A673 (cell line): ENCODE results near the gene ITGAV. TPM values are rescaled to one million over a fixed set of nuclear protein-coding genes. Genes with fewer than 3 reads are reported as not detected.

Experiments used
- BruUV-seq: library from RNA; stranded (reverse); fragments of 400-500 nt; replicated peaks from 2 replicates; lab custom pipeline; 2021; lab: Mats Ljungman, UMichigan
- CTCF ChIA-PET: fragments of 300-600 bp; sonication (Branson Sonifier 250); formaldehyde crosslinking; loops from one replicate; lab custom pipeline; 2022; ENCODE audit warnings: antibody characterized with exemption; lab: Charles Lee
- POLR2A ChIA-PET: fragments of 300-600 bp; sonication (Branson Sonifier 250); formaldehyde crosslinking; loops from one replicate; lab custom pipeline; 2022; ENCODE audit warnings: antibody characterized with exemption; ENCODE audit not compliant: low non-redundant PET; lab: Charles Lee
- DNase-seq: peaks from one replicate; pipeline ENCODE4 v3.0.0-alpha.2; 2015; ENCODE audit warnings: low spot score
- H3K27ac ChIP-seq: fragments of 200-600 bp; sonication (generic); 2 replicates; pipeline ENCODE4 v1.5.1; 2016; ENCODE audit warnings: mixed run types, low read depth, mild to moderate bottlenecking, mixed read lengths, antibody characterized with exemption, low read length; ENCODE audit not compliant: poor library complexity, severe bottlenecking
- H3K27me3 ChIP-seq: fragments of 200-600 bp; sonication (generic); replicated peaks from 2 replicates; pipeline ENCODE4 v1.6.1; 2017; ENCODE audit warnings: mixed run types, low read depth, mild to moderate bottlenecking, mixed read lengths, antibody characterized with exemption, low read length; ENCODE audit not compliant: insufficient read depth, poor library complexity
- H3K36me3 ChIP-seq: fragments of 200-600 bp; sonication (generic); 2 replicates; pipeline ENCODE4 v1.6.1; 2016; ENCODE audit warnings: mixed run types, mild to moderate bottlenecking, mixed read lengths, antibody characterized with exemption, low read length; ENCODE audit not compliant: insufficient read depth, poor library complexity, severe bottlenecking
- H3K4me1 ChIP-seq: fragments of 200-600 bp; sonication (generic); 2 replicates; pipeline ENCODE4 v1.6.1; 2017; ENCODE audit warnings: mixed run types, mild to moderate bottlenecking, mixed read lengths, antibody characterized with exemption, low read length; ENCODE audit not compliant: insufficient read depth, poor library complexity, severe bottlenecking
- H3K4me3 ChIP-seq: fragments of 200-600 bp; sonication (generic); 2 replicates; pipeline ENCODE4 v1.5.1; 2016; ENCODE audit warnings: low read depth, mixed run types, mild to moderate bottlenecking, mixed read lengths, low read length; ENCODE audit not compliant: poor library complexity, severe bottlenecking
- H3K9me3 ChIP-seq: fragments of 200-600 bp; sonication (generic); 2 replicates; pipeline ENCODE4 v1.6.1; 2016; ENCODE audit warnings: mixed run types, low read depth, mild to moderate bottlenecking, mixed read lengths, antibody characterized with exemption, low read length; ENCODE audit not compliant: poor library complexity, severe bottlenecking
- EZH2 ChIP-seq: fragments of 200-600 bp; sonication (generic); IDR thresholded peaks from 2 replicates; pipeline ENCODE4 v1.6.1; 2017; ENCODE audit warnings: borderline replicate concordance, low read depth, mild to moderate bottlenecking, mixed read lengths, antibody characterized with exemption, low read length; ENCODE audit not compliant: poor library complexity, severe bottlenecking
- intact Hi-C: fragments of 100-400 bp; cut with micrococcal nuclease; formaldehyde crosslinking; loops from one replicate; pipeline ENCODE4 v1.10.0; 2022; ENCODE audit not compliant: unreplicated experiment
- total RNA-seq: library from RNA; stranded (reverse); gene quantifications from 2 replicates; pipeline ENCODE4 v1.2.3, GENCODE V29; 2021
- TF ChIP-seq, protein P1 (sequence below): fragments of 300-800, 200-600 bp; sonication (generic); conservative IDR thresholded peaks from 2 replicates; pipeline ENCODE4 v1.5.1; 2017; ENCODE audit warnings: low read depth, mild to moderate bottlenecking, antibody characterized with exemption, low read length, moderate library complexity, mixed read lengths

ITGAV gene
- total RNA-seq, 1 experiment from 2014 or later = 28.4 TPM

DNA sequence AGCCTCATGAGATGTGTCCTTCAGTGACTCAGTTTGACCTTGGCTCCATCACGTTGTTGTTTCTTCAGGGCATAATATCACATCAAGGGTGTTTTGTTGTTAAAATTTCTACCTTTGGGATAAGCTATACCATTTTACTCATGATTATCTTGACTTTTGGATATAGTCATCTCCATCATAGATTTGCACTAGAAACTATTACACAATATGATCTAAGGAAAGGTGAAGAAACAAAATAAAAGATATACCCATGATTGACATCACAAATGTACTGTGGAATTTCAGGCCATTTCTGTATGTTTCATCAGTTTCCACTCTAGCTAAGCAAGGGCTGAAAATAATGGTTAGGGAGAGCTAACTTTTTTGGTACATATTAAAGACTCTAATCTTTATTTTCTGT, 79.3 kb downstream of the ITGAV start:
- no TSS peak for BruUV-seq
- no peak overlapping the region for H3K27ac ChIP-seq
- H3K4me3 ChIP-seq = no peak overlapping the region
- ChIA-PET CTCF (no interaction called here), POLR2A (no interaction called here)
- TF ChIP-seq EZH2 = no peak
- TF ChIP-seq, protein P1, sequence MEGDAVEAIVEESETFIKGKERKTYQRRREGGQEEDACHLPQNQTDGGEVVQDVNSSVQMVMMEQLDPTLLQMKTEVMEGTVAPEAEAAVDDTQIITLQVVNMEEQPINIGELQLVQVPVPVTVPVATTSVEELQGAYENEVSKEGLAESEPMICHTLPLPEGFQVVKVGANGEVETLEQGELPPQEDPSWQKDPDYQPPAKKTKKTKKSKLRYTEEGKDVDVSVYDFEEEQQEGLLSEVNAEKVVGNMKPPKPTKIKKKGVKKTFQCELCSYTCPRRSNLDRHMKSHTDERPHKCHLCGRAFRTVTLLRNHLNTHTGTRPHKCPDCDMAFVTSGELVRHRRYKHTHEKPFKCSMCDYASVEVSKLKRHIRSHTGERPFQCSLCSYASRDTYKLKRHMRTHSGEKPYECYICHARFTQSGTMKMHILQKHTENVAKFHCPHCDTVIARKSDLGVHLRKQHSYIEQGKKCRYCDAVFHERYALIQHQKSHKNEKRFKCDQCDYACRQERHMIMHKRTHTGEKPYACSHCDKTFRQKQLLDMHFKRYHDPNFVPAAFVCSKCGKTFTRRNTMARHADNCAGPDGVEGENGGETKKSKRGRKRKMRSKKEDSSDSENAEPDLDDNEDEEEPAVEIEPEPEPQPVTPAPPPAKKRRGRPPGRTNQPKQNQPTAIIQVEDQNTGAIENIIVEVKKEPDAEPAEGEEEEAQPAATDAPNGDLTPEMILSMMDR = no peak
- H3K9me3 ChIP-seq = peaks cover 6% of the 10 kb centered on the region
- H3K4me1 ChIP-seq = peaks cover 4% of the 10 kb centered on the region
- no peak for DNase-seq
- H3K27me3 ChIP-seq = no peaks in the 10 kb centered on the region
- intact Hi-C loops = no loop called here
- H3K36me3 ChIP-seq = peaks cover 35% of the 10 kb centered on the region

DNA sequence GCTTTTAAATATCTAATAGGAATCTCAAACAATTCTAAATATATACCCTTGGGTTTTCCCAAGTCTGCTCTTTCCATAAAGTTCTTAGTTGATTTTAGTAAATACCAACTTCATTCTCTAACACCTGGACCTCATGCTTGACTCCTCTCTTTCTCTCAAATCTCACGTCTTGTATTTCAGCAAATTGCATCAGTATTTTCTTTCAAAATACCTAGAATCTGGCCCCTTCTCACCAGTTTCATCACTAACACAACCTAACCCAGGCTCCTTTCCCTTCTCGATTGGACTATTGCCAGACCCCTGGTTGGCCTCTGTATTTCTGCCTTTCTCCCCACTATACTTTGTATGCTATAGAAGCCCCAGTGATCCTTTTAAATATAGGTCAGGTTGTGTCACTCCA, 81.0 kb downstream of the ITGAV start:
- no peak overlapping the region for H3K4me3 ChIP-seq
- no peaks in the 10 kb centered on the region for H3K4me1 ChIP-seq
- ChIA-PET POLR2A (no interaction called here), CTCF (no interaction called here)
- H3K36me3 ChIP-seq = peaks cover 36% of the 10 kb centered on the region
- DNase-seq = no peak
- peaks cover 6% of the 10 kb centered on the region for H3K9me3 ChIP-seq
- TF ChIP-seq, protein P1 = no peak
- no peak for TF ChIP-seq EZH2
- H3K27ac ChIP-seq = no peak overlapping the region
- no TSS peak for BruUV-seq
- H3K27me3 ChIP-seq = no peaks in the 10 kb centered on the region
- intact Hi-C loops = no loop called here

DNA sequence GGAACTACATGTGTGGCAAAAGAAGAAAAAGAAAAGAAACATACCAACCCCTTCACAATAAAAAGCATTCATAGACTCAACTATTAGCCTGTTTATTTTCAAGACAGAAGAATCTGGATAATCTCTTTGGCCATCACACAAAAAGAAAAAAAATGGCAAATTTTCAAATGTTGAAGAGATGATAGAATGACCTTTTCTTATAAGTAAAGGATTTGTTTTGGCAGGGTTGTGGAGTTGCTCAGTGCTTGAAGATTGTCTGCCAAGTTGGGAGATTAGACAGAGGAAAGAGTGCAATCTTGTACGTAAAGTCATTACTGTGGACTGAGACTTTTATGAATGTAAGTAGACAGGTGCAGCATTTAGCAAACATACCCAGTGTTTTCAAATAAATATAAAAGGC, 85.5 kb downstream of the ITGAV start:
- peaks cover 25% of the 10 kb centered on the region for H3K36me3 ChIP-seq

More for the DNA sequence above, 85.5 kb downstream of the ITGAV start:
- ChIA-PET CTCF (no interaction called here), POLR2A (no interaction called here)
- TF ChIP-seq EZH2 = no peak
- TF ChIP-seq, protein P1 = no peak
- DNase-seq = no peak
- Histone ChIP-seq H3K27me3 (no peaks in the 10 kb centered on the region), H3K9me3 (peaks cover 6% of the 10 kb centered on the region), H3K4me3 (no peak overlapping the region), H3K4me1 (no peaks in the 10 kb centered on the region), H3K27ac (no peak overlapping the region)
- BruUV-seq = no TSS peak
- intact Hi-C loops = no loop called here
